Parathyroid adenoma (tissue), 2 donors: ENCODE data around the gene TBC1D21.

Source experiments
- H2AFZ ChIP-seq: fragments of 300-600 bp; sonication (generic); one replicate; pipeline ENCODE4 v1.7.0; 2017; ENCODE audit warnings: antibody characterized with exemption, mild to moderate bottlenecking
- H3K27ac ChIP-seq: fragments of 300-600 bp; sonication (generic); one replicate; pipeline ENCODE4 v1.7.0; 2017
- H3K27me3 ChIP-seq: fragments of 300-600 bp; sonication (generic); one replicate; pipeline ENCODE4 v1.7.0; 2017; ENCODE audit warnings: low read length; ENCODE audit not compliant: control insufficient read depth, insufficient read depth
- H3K36me3 ChIP-seq: fragments of 300-600 bp; sonication (generic); one replicate; pipeline ENCODE4 v1.7.0; 2017; ENCODE audit warnings: low read length; ENCODE audit not compliant: control insufficient read depth, insufficient read depth
- H3K4me1 ChIP-seq: fragments of 300-600 bp; sonication (generic); one replicate; pipeline ENCODE4 v1.7.0; 2017; ENCODE audit warnings: control low read depth
- H3K4me2 ChIP-seq: fragments of 300-600 bp; sonication (generic); one replicate; pipeline ENCODE4 v1.7.0; 2017; ENCODE audit warnings: low read length
- H3K4me3 ChIP-seq: fragments of 300-600 bp; sonication (generic); one replicate; pipeline ENCODE4 v1.7.0; 2017; ENCODE audit warnings: low read depth, low read length
- H3K79me2 ChIP-seq: fragments of 300-600 bp; sonication (generic); one replicate; pipeline ENCODE4 v1.7.0; 2017; ENCODE audit warnings: control low read depth
- H3K9ac ChIP-seq: fragments of 300-600 bp; sonication (generic); one replicate; pipeline ENCODE4 v1.7.0; 2017; ENCODE audit warnings: mild to moderate bottlenecking
- H3K9me3 ChIP-seq: fragments of 300-600 bp; sonication (generic); one replicate; pipeline ENCODE4 v1.7.0; 2017; ENCODE audit warnings: low read length; ENCODE audit not compliant: control insufficient read depth
- TF ChIP-seq, protein P1 (sequence below): fragments of 300-600 bp; sonication (generic); IDR thresholded peaks from one replicate; pipeline ENCODE4 v1.7.0; 2017; ENCODE audit warnings: antibody characterized with exemption, mild to moderate bottlenecking
- donor health status: primary hyperparathyroidism.

The TBC1D21 gene

GRCh38 chr15:73850228-73850627, 23.1 kb upstream of the TBC1D21 start:
- no peaks in the 10 kb centered on the region for H3K79me2 ChIP-seq
- no peaks in the 10 kb centered on the region for H3K4me1 ChIP-seq
- H3K9ac ChIP-seq, result no peak overlapping the region
- no peak overlapping the region for H3K27ac ChIP-seq
- no peaks in the 10 kb centered on the region for H3K27me3 ChIP-seq
- H3K9me3 ChIP-seq, result no peaks in the 10 kb centered on the region
- H2AFZ ChIP-seq, result no peak overlapping the region
- H3K4me2 ChIP-seq, result no peak overlapping the region
- H3K36me3 ChIP-seq, result no peaks in the 10 kb centered on the region
- TF ChIP-seq, protein P1, sequence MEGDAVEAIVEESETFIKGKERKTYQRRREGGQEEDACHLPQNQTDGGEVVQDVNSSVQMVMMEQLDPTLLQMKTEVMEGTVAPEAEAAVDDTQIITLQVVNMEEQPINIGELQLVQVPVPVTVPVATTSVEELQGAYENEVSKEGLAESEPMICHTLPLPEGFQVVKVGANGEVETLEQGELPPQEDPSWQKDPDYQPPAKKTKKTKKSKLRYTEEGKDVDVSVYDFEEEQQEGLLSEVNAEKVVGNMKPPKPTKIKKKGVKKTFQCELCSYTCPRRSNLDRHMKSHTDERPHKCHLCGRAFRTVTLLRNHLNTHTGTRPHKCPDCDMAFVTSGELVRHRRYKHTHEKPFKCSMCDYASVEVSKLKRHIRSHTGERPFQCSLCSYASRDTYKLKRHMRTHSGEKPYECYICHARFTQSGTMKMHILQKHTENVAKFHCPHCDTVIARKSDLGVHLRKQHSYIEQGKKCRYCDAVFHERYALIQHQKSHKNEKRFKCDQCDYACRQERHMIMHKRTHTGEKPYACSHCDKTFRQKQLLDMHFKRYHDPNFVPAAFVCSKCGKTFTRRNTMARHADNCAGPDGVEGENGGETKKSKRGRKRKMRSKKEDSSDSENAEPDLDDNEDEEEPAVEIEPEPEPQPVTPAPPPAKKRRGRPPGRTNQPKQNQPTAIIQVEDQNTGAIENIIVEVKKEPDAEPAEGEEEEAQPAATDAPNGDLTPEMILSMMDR, result no peak
- no peak overlapping the region for H3K4me3 ChIP-seq

- Histone ChIP-seq H3K9ac (no peak overlapping the region), H3K27ac (no peak overlapping the region), H3K36me3 (no peaks in the 10 kb centered on the region), H3K4me3 (no peak overlapping the region), H3K79me2 (no peaks in the 10 kb centered on the region), H3K27me3 (no peaks in the 10 kb centered on the region), H3K4me1 (no peaks in the 10 kb centered on the region), H3K9me3 (no peaks in the 10 kb centered on the region), H2AFZ (no peak overlapping the region), H3K4me2 (no peak overlapping the region)
- TF ChIP-seq, protein P1, result no peak
Observed at GRCh38 chr15:73851689-73852088, 21.7 kb upstream of the TBC1D21 start.

DNA sequence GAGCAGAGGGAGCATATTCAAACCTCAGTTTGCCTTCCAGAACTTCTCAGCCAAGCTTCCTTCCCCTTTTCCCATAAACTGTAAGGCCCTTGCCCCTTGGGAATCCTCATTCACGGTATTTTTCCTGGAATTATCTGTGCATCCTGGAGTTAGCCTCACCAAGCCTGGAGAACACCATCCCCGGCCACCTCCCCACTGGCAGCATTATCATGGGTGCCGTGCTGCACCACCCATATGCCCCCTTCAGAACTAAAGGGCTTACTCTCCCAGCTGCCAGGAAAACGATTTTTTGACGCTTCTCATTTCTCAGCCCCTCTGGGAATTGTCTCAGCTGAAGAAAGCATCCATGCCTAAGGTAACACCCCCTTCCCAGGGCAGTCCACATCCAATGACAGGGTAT, 20.9 kb upstream of the TBC1D21 start:
- TF ChIP-seq, protein P1, result no peak
- no peaks in the 10 kb centered on the region for H3K36me3 ChIP-seq
- H2AFZ ChIP-seq, result no peak overlapping the region
- H3K4me3 ChIP-seq, result no peak overlapping the region
- H3K79me2 ChIP-seq, result no peaks in the 10 kb centered on the region
- no peak overlapping the region for H3K4me2 ChIP-seq
- no peak overlapping the region for H3K27ac ChIP-seq
- no peaks in the 10 kb centered on the region for H3K4me1 ChIP-seq
- no peaks in the 10 kb centered on the region for H3K9me3 ChIP-seq
- H3K27me3 ChIP-seq, result no peaks in the 10 kb centered on the region
- no peak overlapping the region for H3K9ac ChIP-seq

DNA sequence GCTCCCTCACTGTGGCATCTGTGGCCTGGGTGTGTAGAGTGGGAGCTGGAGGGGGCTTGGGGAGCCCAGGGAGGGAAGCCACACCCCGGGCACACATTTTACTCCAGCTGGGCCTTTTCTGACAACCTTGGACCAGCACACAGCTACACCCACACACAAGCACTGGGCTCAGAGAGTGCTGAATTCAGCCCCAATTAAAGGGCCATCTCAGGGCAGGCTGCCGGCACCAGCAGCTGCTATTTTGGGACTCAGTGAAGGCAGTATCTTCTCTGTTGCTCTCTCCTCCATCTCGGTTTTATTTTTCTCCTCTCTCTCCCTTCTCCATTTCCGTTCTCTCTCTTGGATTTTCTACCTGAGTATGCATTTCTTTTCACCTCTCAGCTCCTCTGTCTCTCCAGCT, 19.1 kb upstream of the TBC1D21 start:
- Histone ChIP-seq H3K9ac (no peak overlapping the region), H3K4me2 (no peak overlapping the region), H3K79me2 (no peaks in the 10 kb centered on the region), H3K27ac (no peak overlapping the region), H3K4me3 (no peak overlapping the region), H2AFZ (no peak overlapping the region), H3K4me1 (no peaks in the 10 kb centered on the region), H3K36me3 (no peaks in the 10 kb centered on the region), H3K27me3 (no peaks in the 10 kb centered on the region), H3K9me3 (no peaks in the 10 kb centered on the region)
- TF ChIP-seq, protein P1, result no peak

DNA sequence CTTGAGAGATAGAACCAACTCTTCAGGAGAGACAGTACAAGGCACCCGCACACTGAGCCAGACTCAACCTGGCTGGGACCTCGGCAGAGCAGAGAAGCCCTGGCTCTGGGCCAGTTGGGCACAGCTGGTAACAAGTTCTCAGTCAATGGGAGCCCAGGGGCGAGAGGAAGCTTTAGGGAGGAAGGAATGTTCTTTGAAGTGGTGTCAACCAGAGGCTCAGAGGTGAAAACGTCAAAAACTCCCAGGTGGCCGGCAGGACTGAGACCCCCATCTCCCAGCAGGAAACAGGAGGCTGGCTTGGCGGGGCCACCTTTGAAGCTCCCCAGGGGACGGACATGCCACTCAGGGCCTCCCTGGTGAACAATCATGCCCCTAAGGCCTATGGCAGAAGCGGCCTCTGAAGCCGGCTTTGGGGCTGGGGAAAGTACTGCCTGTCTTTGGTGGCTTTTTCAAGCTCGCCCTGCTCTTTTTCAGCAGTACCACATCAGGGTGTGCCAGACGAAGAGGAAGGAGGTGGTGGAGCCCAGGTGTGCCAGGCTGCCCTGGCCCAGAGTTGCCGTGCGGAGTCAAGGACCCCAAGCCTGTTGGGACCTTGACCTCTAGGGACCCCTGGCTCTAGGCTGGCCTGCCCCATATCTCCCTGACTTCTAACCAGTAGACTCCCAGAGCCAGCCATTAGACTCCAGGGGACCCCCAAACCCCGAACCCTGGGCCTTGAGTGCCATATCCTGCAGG, 16.7 kb upstream of the TBC1D21 start:
- Histone ChIP-seq H3K4me2 (no peak overlapping the region), H3K4me3 (no peak overlapping the region), H3K9me3 (no peaks in the 10 kb centered on the region), H3K36me3 (no peaks in the 10 kb centered on the region), H3K27me3 (no peaks in the 10 kb centered on the region), H3K79me2 (no peaks in the 10 kb centered on the region), H3K4me1 (no peaks in the 10 kb centered on the region), H3K9ac (no peak overlapping the region), H2AFZ (no peak overlapping the region), H3K27ac (no peak overlapping the region)
- TF ChIP-seq, protein P1, result no peak
